ENCODE measurements around the gene RNF2.
"Not testable (repeated sequence)": the region's sequence is repeated elsewhere in the genome, so short reads cannot be mapped to it uniquely, and the experiment has no call there.

The RNF2 gene

DNA sequence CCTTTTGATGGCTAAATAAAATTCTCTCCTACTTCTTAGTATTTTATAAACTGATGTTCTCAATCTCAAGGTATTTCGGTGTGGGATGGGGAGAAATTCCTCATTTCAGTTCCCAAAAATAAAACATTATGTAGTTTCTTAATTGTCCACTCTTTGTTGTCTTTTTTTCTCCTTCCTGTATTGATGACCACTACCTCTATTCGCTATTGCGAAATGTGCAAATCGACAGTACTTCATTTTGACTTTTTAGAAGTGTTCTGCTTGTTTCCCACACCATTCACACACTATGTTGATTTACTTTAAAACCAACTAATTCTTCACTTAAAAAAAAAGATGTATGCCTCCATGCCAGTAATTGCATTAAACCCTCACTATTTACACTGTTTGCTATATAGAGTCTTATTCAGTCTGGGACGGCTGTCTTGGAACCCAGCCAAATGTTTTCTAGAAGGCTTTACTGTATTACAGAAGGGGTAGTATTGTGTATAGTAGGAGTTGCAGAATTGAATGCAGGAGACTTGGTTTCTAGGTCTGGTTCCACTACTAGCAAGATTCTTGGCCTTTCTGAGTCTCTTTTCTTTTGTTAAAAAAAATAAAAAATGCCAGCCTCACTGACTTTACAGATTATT lies 5.6 kb downstream of the RNF2 start:
- DNase-seq, result no peak

DNA sequence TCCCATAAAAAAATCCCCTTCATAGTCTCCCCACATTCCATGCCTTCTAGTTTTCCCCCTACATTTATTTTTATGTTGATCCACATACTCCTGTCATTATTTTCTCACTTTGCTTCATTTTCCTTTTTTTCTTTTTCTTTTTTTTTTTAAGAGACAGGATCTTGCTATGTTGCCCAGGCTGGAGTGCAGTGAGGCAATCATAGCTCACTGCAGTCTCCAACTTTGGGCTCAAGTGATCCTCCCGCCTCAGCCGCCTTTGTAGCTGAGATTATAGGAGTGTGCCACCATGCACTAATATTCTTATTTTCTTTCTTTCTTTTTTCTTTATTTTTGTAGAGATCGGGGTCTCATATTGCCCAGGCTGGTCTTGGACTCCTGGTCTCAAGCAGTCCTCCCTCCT lies 7.8 kb downstream of the RNF2 start:
- DNase-seq, result no peak

DNA sequence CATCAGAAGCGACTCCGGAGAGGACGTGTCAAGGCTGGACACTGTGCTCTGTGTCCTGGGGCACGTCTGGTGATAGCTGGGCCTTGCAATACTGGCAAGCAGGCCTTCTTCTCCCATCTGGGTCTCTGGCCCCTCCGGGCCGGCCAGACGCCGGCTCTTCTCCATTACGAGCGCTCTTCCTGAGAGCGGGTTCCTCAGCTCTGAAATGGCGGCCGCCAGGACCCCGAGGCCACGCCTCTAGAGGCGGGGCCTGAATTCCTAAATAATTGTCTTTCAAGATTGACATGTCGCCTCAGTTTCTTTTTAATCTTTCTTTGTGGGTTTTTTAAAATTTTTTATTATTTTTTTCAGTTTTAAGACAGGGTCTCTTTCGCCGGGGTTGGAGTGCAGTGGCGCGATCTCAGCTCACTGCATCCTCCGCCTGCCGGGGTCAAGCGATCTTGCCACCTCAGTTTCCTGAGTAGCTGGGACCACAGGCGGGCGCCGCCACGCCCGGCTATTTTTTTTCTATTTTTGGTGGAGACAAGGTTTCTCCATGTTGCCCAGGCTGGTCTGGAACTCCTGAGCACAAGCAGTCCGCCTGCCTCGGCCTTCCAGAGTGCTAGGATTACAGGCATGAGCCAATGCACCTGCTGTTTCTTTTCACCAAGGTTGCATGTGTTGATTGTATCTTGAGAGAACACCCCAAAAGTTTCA lies 9.2 kb downstream of the RNF2 start:
- DNase-seq, result no peak

DNA sequence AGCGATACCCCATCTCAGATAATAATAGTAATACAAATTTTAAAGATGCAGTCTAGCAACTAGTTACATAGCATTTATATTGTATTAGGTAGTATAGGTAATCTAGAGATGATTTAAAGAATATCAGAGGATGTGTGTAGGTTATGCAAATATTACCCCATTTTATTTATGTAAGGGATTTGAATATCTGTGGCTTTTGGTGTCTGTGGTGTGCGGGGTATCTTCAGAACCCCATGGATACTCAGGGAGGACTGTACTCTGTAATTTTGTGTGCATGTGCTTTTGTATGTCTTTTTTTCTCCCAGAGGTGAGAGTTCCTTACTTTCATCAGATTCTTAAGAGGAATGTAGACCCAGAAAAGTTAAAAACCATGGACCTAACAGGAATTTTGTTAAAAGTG lies 12.8 kb downstream of the RNF2 start:
- no peak for DNase-seq

- DNase-seq, result no peak
These were observed 13.5 kb downstream of the RNF2 start for GRCh38 chr1:185058876-185059275.

DNA sequence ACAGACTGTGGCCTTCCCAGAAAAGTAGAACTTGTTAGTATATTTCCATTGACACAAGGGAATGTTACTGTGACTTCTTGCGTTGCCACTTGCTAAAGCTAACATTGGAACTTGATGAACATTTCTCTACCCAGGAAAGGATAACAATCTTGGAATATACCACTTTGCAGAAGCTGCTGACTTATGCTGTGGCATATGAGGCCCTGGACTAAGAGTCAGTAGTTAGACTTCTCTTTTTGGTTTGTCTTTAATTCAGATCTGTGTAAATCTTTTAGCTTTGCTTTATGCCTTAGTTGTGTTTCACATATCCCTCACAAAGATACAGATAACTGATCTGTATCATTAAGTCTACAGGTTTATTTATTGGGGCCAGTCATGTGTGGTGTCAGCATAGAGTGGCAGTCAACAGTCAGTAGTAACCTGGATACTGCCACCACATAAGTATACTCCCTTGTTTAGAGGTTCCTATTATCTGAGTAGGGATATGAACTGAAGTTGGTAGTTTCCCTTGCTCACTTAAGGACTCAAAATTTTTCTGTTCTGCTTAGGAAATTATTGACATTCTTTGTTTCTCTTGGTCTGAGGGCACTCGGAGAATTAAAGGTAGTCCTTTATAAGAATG lies 14.7 kb downstream of the RNF2 start:
- no peak for DNase-seq

DNA sequence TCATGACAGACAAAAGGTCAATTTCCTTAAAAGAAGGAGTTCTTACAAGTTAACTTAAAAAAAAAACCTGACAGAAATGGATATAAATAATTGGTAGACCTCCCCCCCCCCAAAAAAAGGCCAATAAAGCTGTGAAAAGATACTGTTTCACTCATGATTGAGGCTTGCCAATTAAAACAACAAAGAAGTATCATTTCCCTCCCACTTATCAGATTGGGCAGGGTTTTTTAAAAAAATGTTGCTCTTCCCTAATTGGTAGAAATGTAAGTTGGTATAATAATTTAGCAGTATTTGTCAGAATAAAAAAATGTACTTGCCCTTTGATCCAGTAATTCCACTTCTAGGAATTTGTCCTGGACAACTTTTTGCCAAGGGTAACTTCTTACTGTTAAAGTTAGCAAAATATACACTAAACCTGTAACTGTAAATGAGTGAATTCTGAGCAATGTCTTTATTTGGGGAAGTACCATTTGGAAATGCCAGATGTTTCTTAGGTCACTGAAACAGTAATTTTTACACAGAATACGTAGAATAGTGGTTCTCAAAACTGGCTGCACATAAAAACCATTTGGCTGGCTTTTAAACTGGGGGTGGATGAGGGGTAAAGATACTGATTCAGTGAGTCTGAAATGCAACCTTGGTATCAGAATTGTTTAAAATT lies 17.5 kb downstream of the RNF2 start:
- no peak for DNase-seq

DNA sequence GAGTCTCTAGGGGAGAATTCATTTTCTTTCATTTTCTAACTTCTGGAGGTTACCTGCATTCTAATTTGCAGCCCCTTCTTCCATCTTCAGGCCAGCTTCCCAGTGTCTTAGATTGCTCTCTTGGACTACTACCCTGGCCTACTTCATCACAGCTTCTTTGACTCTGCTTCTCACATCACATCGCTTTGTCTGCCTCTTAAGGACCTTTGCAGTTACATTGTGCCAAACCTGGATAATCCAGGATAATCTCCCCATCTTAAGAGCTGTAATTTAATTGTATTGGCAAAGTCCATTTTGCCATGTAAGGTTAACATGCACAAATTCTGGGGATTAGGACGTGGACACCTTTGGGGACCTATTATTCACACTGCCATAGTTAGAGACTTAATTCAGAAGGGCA lies 18.4 kb downstream of the RNF2 start:
- DNase-seq, result no peak

- not testable (repeated sequence) for DNase-seq
These were observed 19.6 kb downstream of the RNF2 start for GRCh38 chr1:185065006-185065405.

DNA sequence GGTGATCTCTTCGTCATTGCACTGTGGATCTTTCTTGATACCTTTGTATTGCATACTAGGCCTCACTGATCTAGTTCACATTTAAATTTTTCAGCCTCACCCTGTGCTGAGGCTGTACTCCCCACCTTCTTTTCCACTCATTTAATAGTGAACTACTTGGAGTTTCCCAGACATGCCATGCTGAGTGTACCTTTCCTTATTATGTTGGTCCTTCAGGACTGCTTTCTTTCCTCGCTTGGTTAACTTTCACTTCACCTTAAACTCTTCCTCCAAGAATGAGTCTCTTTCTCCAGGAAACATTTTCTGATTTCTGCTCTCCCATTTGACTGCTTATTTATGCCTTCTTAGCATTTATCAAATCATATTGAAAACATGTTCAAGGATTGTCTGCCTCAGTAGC lies 20.8 kb downstream of the RNF2 start:
- DNase-seq, result no peak

GRCh38 chr1:185068341-185068740 lies 23.0 kb downstream of the RNF2 start:
- no peak for DNase-seq

- no peak for DNase-seq
These were observed 23.9 kb downstream of the RNF2 start for GRCh38 chr1:185069202-185069772.

GRCh38 chr1:185070051-185070450 lies 24.7 kb downstream of the RNF2 start:
- no peak for DNase-seq

DNA sequence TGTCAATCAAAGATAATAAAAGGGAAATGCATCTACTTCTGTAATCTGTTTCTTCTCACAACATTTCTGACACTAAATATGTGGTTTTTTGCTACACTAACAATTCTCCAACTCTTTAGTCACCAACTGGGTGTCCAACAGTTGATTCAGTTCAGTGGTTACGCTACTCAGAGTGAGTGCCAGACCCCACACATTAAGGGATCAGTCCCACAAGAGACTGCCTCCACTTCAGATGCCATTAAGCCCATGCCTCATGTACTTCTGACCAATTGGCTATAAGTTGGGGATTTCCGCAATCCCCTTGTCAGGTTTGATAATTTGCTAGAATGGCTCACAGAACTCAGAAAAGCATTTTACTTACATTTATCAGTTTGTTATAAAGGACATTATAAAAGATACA lies 28.4 kb downstream of the RNF2 start:
- no peak for DNase-seq

DNA sequence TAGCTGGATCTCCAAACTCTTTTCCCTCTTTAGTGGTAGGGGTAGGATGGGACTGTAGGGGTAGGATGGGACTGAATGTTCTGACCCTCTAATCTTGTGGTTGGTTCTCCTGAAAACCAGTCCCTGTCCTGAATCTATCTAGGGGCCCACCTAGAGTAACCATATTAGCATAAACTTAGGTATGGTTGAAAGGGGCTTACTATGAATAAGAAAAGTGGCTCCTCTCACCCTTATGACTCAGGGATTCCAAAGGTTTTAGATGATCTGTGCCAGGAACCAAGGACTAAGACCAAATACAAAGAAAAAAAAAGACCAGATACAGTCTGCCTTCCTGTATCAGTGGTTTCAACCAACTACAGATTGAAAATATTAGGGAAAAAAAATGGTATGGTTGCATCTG lies 28.9 kb downstream of the RNF2 start:
- no peak for DNase-seq

DNA sequence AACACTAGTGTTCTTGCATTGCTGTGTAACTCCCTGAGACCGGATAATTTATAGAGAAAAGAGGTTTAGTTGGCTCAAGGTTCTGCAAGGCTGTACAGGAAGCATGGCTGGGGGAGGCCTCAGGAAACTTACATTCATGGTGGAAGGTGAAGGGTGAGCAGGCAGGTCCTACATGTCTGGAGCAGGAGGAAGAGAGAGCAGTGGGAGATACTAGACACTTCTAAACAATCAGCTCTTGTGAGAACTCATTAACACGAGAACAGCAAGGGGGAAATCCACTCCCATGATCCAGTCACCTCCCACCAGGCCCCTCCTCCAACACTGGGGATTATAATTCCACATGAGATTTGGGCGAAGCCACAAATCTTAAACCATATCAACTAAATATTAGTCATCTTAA lies 30.1 kb downstream of the RNF2 start:
- DNase-seq, result no peak

- DNase-seq, result no peak
These were observed 32.0 kb downstream of the RNF2 start for GRCh38 chr1:185077374-185077773.

DNA sequence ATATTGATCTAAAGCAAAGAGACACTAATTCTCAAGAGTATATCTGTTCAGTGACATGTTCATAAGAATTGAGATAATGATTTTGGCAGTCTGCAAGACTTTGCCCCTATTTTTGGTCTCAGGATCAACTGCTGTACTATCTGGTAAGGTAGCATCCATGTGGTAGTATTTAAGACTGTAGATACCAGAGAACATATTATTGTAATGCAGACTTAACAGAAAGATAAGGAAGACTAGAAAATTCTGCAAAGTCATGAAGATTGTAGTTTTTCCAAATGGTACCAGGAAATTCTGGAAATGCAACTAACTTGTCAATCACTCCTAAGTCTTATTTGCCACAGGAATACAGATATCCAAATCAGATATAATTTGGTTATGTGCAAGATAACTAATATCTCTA lies 35.1 kb downstream of the RNF2 start:
- no peak for DNase-seq

- no peak for DNase-seq
These were observed 38.5 kb downstream of the RNF2 start for GRCh38 chr1:185083818-185084217.

DNA sequence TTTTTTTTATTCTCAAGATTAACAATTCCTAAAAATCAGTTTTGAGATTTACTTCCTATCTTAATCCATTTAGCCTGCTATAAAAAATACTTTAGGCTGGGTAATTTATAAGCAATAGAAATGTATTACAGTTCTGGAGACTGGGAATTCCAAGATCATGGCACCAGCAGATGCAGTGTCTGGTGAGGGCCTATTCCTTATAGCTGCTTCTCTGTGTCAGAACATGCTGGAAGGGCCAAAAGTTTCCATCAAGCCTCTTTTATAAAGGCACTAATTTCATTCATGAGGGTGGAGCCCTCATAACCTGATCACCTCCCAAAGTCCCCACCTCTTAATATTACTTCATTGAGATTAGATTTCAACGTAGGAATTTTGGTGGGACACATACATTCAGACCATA lies 41.7 kb downstream of the RNF2 start:
- DNase-seq, result no peak

GRCh38 chr1:185087746-185088145 lies 42.4 kb downstream of the RNF2 start:
- DNase-seq, result no peak

- DNase-seq, result no peak
These were observed 46.1 kb downstream of the RNF2 start for GRCh38 chr1:185091480-185091879.

DNA sequence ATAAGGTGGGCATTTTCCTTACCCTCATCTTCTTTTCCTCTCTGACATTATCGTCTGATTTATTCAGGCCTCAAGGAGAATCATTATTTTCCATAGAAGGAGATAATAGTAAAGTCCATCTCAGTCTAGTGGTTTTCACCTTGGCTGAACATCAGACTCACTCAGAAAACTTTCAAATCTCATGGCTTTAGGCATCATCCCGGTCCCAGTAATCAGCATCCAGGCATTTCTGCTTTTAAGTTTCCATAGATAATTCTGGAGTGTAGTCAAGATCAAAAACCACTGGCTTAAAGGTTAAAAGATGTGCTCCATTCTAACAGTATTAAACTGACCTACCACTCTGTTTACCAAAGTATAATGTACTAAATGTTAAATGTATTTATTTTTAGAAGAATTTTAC lies 49.4 kb downstream of the RNF2 start:
- DNase-seq, result no peak

DNA sequence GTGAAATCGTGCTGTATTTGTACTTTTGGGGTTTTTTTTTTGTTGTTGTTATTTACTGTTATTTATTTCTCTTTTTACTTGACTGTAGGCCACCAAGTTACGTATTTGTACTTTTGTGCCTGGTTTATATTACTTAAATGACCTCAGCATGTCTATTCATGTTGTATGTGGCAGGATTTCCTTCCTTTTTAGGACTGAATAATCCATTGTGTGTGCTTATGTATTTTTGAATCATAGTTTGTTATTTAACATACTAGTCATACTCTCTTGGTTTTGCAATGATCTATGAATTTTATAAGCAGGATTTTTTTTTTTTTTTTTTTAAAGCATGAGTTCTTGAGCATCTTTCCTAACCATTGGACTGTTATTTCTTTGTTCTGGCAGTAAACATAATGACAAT lies 51.2 kb downstream of the RNF2 start:
- DNase-seq, result no peak
